ENCODE data around the gene FKBP1C. TPM values are rescaled to one million over a fixed set of nuclear protein-coding genes. Genes with fewer than 3 reads are reported as not detected.

Gene FKBP1C
- total and polyA plus RNA-seq, 12 donors: 0.17 to 17.2 (median 0.51) TPM; not detected in 4

DNA sequence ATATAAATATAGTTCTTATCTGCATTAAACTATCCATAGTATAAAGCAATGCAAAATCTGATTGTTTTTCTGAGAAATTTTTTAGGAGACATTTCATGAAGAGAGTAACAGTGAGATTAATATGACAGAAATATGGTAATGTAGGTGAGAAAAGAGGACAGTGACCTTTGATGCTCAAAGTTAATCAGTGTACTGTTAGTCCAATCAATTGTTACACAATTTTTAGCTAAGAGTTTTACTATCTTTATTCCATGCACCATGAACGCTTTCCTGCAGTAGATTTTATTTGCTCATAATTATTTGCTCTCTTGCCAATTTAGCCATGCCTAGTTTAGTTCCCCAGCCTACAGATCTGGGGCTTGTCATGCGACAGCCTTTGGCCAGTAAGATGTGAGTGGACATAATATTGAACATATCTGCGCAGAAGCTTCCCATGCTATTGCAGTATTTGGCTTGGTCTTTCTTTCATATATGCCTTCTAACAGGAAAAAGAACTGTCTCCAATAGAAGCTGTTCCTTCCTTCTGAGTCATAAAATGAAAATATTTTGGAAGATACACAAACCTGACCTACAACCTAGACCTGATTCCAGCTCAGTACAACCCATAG is 38.7 kb downstream of the FKBP1C start:
- H3K9me3 ChIP-seq (replicated peaks in 1 of 3): no peaks in the 10 kb centered on the region
- H3K27me3 ChIP-seq: no peaks in the 10 kb centered on the region
- H3K27ac ChIP-seq: no peak overlapping the region
- WGBS, 4 donors: 81 to 91% (median 83%) methylated on average over 3 of the region's 3 CpGs
- no peaks in the 10 kb centered on the region for H3K36me3 ChIP-seq (replicated peaks in 1 of 2)
- no peak for TF ChIP-seq POLR2A (IDR thresholded peaks at IDR 0.05)
- TF ChIP-seq, protein P1, sequence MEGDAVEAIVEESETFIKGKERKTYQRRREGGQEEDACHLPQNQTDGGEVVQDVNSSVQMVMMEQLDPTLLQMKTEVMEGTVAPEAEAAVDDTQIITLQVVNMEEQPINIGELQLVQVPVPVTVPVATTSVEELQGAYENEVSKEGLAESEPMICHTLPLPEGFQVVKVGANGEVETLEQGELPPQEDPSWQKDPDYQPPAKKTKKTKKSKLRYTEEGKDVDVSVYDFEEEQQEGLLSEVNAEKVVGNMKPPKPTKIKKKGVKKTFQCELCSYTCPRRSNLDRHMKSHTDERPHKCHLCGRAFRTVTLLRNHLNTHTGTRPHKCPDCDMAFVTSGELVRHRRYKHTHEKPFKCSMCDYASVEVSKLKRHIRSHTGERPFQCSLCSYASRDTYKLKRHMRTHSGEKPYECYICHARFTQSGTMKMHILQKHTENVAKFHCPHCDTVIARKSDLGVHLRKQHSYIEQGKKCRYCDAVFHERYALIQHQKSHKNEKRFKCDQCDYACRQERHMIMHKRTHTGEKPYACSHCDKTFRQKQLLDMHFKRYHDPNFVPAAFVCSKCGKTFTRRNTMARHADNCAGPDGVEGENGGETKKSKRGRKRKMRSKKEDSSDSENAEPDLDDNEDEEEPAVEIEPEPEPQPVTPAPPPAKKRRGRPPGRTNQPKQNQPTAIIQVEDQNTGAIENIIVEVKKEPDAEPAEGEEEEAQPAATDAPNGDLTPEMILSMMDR (IDR thresholded peaks at IDR 0.05): no peak
- intact Hi-C loops (cut with DNase I): no loop called here
- no peaks in the 10 kb centered on the region for H3K4me1 ChIP-seq (replicated peaks in 1 of 2)
- H3K4me3 ChIP-seq: no peak overlapping the region
- no peak for DNase-seq

DNA sequence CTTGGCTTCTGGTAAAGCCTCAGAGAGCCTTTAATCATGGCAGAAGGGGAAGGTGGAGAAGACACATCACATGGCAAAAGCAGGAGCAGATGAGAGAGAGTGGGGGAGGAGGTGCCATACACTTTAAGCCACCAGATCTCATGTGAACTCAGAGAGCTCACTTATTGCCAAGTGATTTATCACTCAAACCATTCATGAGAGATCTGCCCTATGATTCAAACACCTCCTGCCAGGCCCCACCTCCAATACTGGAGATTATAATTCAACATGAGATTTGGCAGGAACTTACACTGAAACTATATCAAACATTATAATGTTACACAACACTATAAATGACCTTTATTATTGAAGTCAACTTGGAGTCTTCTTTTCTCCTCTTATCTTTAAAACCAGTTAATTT is 47.9 kb downstream of the FKBP1C start:
- Histone ChIP-seq H3K36me3 (replicated peaks in 1 of 2) (no peaks in the 10 kb centered on the region), H3K27ac (no peak overlapping the region), H3K9me3 (replicated peaks in 1 of 3) (no peaks in the 10 kb centered on the region), H3K27me3 (no peaks in the 10 kb centered on the region), H3K4me1 (replicated peaks in 1 of 2) (no peaks in the 10 kb centered on the region), H3K4me3 (no peak overlapping the region)
- TF ChIP-seq, protein P1 (IDR thresholded peaks at IDR 0.05): no peak
- TF ChIP-seq POLR2A (IDR thresholded peaks at IDR 0.05): no peak
- DNase-seq: no peak
- intact Hi-C loops (cut with DNase I): no loop called here

DNA sequence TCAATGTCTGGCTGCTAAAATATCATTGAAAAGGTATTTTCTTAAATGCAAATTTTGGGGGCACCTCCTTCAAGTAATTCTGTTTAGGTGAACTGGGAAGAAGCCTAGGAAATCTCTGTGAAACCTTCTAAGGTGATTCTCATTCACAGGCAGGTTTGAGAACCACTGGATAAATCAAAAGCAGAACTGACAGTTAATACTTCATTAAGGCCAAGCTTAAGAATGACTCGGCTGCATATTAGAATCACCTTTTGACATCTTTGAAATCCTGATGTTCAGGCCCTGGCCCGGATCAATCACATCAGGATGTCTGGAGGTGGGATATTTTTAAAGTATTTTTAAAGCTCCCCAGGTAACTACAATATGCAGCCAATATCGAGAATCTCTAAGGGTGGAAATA is 50.6 kb downstream of the FKBP1C start:
- no peaks in the 10 kb centered on the region for H3K9me3 ChIP-seq (replicated peaks in 1 of 3)
- no peak overlapping the region for H3K27ac ChIP-seq
- no peak for DNase-seq
- H3K4me3 ChIP-seq: no peak overlapping the region
- H3K27me3 ChIP-seq: no peaks in the 10 kb centered on the region
- H3K36me3 ChIP-seq (replicated peaks in 1 of 2): no peaks in the 10 kb centered on the region
- TF ChIP-seq, protein P1 (IDR thresholded peaks at IDR 0.05): no peak
- TF ChIP-seq POLR2A (IDR thresholded peaks at IDR 0.05): no peak
- H3K4me1 ChIP-seq (replicated peaks in 1 of 2): no peaks in the 10 kb centered on the region
- 56 to 78% (median 66%) methylated on average over 3 of the region's 3 CpGs for WGBS, 4 donors
- intact Hi-C loops (cut with DNase I): no loop called here

Small RNA genes lying within 50 kb of the gene (small RNA-seq; reads per million reads assigned to genes)
- gene SPTLC1P3: 0 reads per million in 2 donors

Other genes starting within 250 kb of the FKBP1C start
- 1 to 10 TPM in 1 of 9 donors, under 1 TPM in 2, not detected in 6; 0.04 to 1.3 (median 0.19) TPM for gene LGSN, start 108.5 kb downstream of the FKBP1C start, total RNA-seq
- under 1 TPM in 1 of 3 donors, not detected in 2; 0.03 TPM for gene LGSN, start 108.5 kb downstream of the FKBP1C start, polyA plus RNA-seq